ENCODE results near the gene ABHD14A. TPM values are rescaled to one million over a fixed set of nuclear protein-coding genes. Genes with fewer than 3 reads are reported as not detected.
"Not testable (repeated sequence)": the region's sequence is repeated elsewhere in the genome, so short reads cannot be mapped to it uniquely, and the experiment has no call there.

Gene ABHD14A
- polyA plus RNA-seq, 1 of the 3 experiments (the other 2 are of a cell fraction), result 31.5 TPM

- CTCF ChIA-PET, result no interaction called here
- POLR2A ChIA-PET, result no interaction called here
- H3K9me3 ChIP-seq, result no peaks in the 10 kb centered on the region
Observed at GRCh38 chr3:51988286-51989146, 13.7 kb downstream of the ABHD14A start.

GRCh38 chr3:51990501-51990971 lies 15.7 kb downstream of the ABHD14A start:
- CTCF ChIA-PET, result interaction anchor here (0.8 to 3.1 kb wide), 4 partner anchors 11 to 48 kb away, joined by 3 to 14 read pairs (median 7); partner anchors contain the start of genes ABHD14A, PARP3 and RRP9

More at GRCh38 chr3:51988286-51989146, 13.7 kb downstream of the ABHD14A start:
- H3K4me3 ChIP-seq (ENCODE audit: low read depth in 2 of 2, low read length in 1 of 2), result no peak overlapping the region
- 90% methylated on average over 15 of the region's 15 CpGs for WGBS (ENCODE audit: low lambda C conversion rate)
- H3K27me3 ChIP-seq (ENCODE audit: insufficient read depth), result no peaks in the 10 kb centered on the region
- no peak overlapping the region for H2AFZ ChIP-seq (ENCODE audit: low read depth)
- no peak overlapping the region for H3K4me2 ChIP-seq
- H3F3A ChIP-seq (replicated peaks; ENCODE audit: insufficient read depth), result peaks cover 35% of the 10 kb centered on the region
- TF ChIP-seq CTCF (IDR thresholded peaks at IDR 0.05), result no peak
- no peak for TF ChIP-seq NFIC (IDR thresholded peaks at IDR 0.05; ENCODE audit: borderline replicate concordance)
- TF ChIP-seq ELF1 (IDR thresholded peaks at IDR 0.05), result no peak
- no peak for TF ChIP-seq MAX (IDR thresholded peaks at IDR 0.05; ENCODE audit: low read depth)
- TF ChIP-seq IRF3 (IDR thresholded peaks at IDR 0.05; ENCODE audit: low read depth, low read length), result no peak
- TF ChIP-seq POLR2AphosphoS5 (IDR thresholded peaks at IDR 0.05; ENCODE audit: low read depth, low read length), result no peak
- TF ChIP-seq FOSL2 (IDR thresholded peaks at IDR 0.05; ENCODE audit: borderline replicate concordance, low read depth), result no peak
- no peak for TF ChIP-seq SMC3 (IDR thresholded peaks at IDR 0.05; ENCODE audit: low read depth, low read length)
- no peak for TF ChIP-seq MEF2A (IDR thresholded peaks at IDR 0.05; ENCODE audit: borderline replicate concordance, low read depth)
- DNase-seq, result no peak
- H3K9ac ChIP-seq, result no peak overlapping the region
- peaks cover 3 to 25% of the 10 kb centered on the region in 2 experiments; a peak in 3 of 4 replicates for H3K4me1 ChIP-seq (ENCODE audit: control insufficient read depth in 1 of 2, insufficient read depth in 2 of 2, low read depth in 1 of 2, low read length in 1 of 2)
- 0 out of 2 replicates have a peak, but pooled peaks cover 11% of the 10 kb centered on the region for H4K20me1 ChIP-seq (ENCODE audit: insufficient read depth)
- peaks cover 10 to 12% of the 10 kb centered on the region in 2 experiments for H3K36me3 ChIP-seq (replicated peaks in 1 of 2; ENCODE audit: control insufficient read depth in 1 of 2, insufficient read depth in 2 of 2, low read length in 1 of 2)
- no peaks in the 10 kb centered on the region for H3K9me2 ChIP-seq
- H3K79me2 ChIP-seq (ENCODE audit: insufficient read depth), result peaks cover 33% of the 10 kb centered on the region
- H3K27ac ChIP-seq (ENCODE audit: low read depth in 2 of 2, low read length in 1 of 2), result no peak overlapping the region; a peak in 1 of 4 replicates

More at GRCh38 chr3:51990501-51990971, 15.7 kb downstream of the ABHD14A start:
- POLR2A ChIA-PET, result interaction anchor here (0.6 to 4.8 kb wide), 4 partner anchors 8 to 48 kb away, joined by 3 to 42 read pairs (median 6); partner anchors contain the start of genes ACY1, PARP3 and RRP9
- not testable (repeated sequence) for H3K27ac ChIP-seq (ENCODE audit: low read depth in 2 of 2, low read length in 1 of 2); H3K9ac ChIP-seq; DNase-seq; H3K4me2 ChIP-seq; H2AFZ ChIP-seq (ENCODE audit: low read depth); H3K9me3 ChIP-seq; H3K4me3 ChIP-seq (ENCODE audit: low read depth in 2 of 2, low read length in 1 of 2); H3K9me2 ChIP-seq; H3K27me3 ChIP-seq (ENCODE audit: insufficient read depth)
- peaks cover 9 to 28% of the 10 kb centered on the region in 2 experiments; a peak in 3 of 4 replicates for H3K4me1 ChIP-seq (ENCODE audit: control insufficient read depth in 1 of 2, insufficient read depth in 2 of 2, low read depth in 1 of 2, low read length in 1 of 2)
- 100% methylated on average over 5 of the region's 38 CpGs for WGBS (ENCODE audit: low lambda C conversion rate)
- peaks cover 23 to 25% of the 10 kb centered on the region in 2 experiments for H3K36me3 ChIP-seq (replicated peaks in 1 of 2; ENCODE audit: control insufficient read depth in 1 of 2, insufficient read depth in 2 of 2, low read length in 1 of 2)
- peaks cover 44% of the 10 kb centered on the region for H3K79me2 ChIP-seq (ENCODE audit: insufficient read depth)
- 0 out of 2 replicates have a peak, but pooled peaks cover 15% of the 10 kb centered on the region for H4K20me1 ChIP-seq (ENCODE audit: insufficient read depth)
- H3F3A ChIP-seq (replicated peaks; ENCODE audit: insufficient read depth), result peaks cover 41% of the 10 kb centered on the region

Data from SK-N-SH (cell line).